ENCODE data around the gene IL34. TPM values are rescaled to one million over a fixed set of nuclear protein-coding genes. Genes with fewer than 3 reads are reported as not detected.

IL34 gene
- total and polyA plus RNA-seq, 2 experiments from 2014 or later, result 4.3 to 6.6 TPM

DNA sequence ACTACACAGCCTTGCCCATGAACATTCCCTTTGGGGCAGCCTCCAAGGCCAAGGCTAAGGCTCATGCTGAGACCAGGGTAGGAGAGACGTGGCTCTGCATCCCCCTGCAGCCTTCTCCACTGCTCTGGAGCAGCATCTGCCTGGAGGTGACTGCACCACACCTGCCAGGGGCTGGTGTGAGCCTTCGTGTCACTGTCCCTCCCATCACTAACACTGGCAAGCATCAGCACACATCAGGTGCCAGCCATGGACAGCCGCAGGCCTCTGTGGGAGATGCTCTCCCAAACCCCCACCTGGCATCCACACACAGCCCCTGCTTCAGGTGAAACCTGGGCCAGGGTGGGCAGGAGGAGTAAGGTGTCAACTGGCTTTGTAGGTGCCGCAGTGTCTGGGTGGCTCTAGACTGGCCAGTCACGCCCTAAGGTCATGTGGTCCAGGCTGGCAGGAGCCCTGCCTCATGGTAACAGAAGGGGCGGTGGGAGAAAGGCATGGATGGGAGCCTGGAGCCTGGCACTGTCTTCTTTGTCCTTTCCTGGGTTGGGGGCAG, 57.5 kb downstream of the IL34 start:
- Histone ChIP-seq H3K27me3 (ENCODE audit: insufficient read depth) (no peaks in the 10 kb centered on the region), H3K79me2 (replicated peaks; ENCODE audit: insufficient read depth) (no peaks in the 10 kb centered on the region), H3K4me1 (ENCODE audit: insufficient read depth) (peaks cover 7% of the 10 kb centered on the region; the same call in 1 of the 2 replicates), H4K20me1 (replicated peaks; ENCODE audit: insufficient read depth) (no peaks in the 10 kb centered on the region), H2AFZ (no peak overlapping the region), H3K4me2 (no peak overlapping the region), H3K27ac (ENCODE audit: low read depth) (0 out of 2 replicates have a peak overlapping the region, but pooled peaks have one; percentile 59), H3K9me2 (ENCODE audit: insufficient read depth) (no peaks in the 10 kb centered on the region), H3K4me3 (no peak overlapping the region), H3K36me3 (ENCODE audit: insufficient read depth) (no peaks in the 10 kb centered on the region), H3F3A (replicated peaks; ENCODE audit: low read depth) (no peaks in the 10 kb centered on the region)
- Mint-ChIP-seq H3K27me3 (ENCODE audit: insufficient read depth, low read depth, poor library complexity) (peaks cover 26% of the 10 kb centered on the region), H3K27ac (no peak overlapping the region), H3K4me3 (no peak overlapping the region), H3K36me3 (ENCODE audit: low read depth) (no peaks in the 10 kb centered on the region; the same call in 2 of the 3 replicates), H3K4me1 (peaks cover 46% of the 10 kb centered on the region), H3K9me3 (no peaks in the 10 kb centered on the region; the same call in 2 of the 3 replicates)
- ATAC-seq, result no peak
- no peak for TF ChIP-seq EZH2phosphoT487 (IDR thresholded peaks at IDR 0.05; ENCODE audit: unreplicated experiment)
- no peak for TF ChIP-seq JUNB (IDR thresholded peaks at IDR 0.05; ENCODE audit: unreplicated experiment)
- no peak for TF ChIP-seq ZNF331 (CRISPR knock-in tag; IDR thresholded peaks at IDR 0.05; ENCODE audit: low read depth)
- no peak for TF ChIP-seq ZNF114 (CRISPR knock-in tag; IDR thresholded peaks at IDR 0.05)
- TF ChIP-seq NANOG (IDR thresholded peaks at IDR 0.05; ENCODE audit: borderline replicate concordance), result no peak
- TF ChIP-seq ETS1 (IDR thresholded peaks at IDR 0.05), result no peak
- no peak for TF ChIP-seq STAT1 (IDR thresholded peaks at IDR 0.05; ENCODE audit: unreplicated experiment)
- TF ChIP-seq ZNF462 (CRISPR knock-in tag; IDR thresholded peaks at IDR 0.05), result no peak
- TF ChIP-seq, protein P1, sequence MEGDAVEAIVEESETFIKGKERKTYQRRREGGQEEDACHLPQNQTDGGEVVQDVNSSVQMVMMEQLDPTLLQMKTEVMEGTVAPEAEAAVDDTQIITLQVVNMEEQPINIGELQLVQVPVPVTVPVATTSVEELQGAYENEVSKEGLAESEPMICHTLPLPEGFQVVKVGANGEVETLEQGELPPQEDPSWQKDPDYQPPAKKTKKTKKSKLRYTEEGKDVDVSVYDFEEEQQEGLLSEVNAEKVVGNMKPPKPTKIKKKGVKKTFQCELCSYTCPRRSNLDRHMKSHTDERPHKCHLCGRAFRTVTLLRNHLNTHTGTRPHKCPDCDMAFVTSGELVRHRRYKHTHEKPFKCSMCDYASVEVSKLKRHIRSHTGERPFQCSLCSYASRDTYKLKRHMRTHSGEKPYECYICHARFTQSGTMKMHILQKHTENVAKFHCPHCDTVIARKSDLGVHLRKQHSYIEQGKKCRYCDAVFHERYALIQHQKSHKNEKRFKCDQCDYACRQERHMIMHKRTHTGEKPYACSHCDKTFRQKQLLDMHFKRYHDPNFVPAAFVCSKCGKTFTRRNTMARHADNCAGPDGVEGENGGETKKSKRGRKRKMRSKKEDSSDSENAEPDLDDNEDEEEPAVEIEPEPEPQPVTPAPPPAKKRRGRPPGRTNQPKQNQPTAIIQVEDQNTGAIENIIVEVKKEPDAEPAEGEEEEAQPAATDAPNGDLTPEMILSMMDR (conservative IDR thresholded peaks at IDR 0.05; ENCODE audit: low read depth in 2 of 2), result no peak
- TF ChIP-seq POLR2AphosphoS5 (IDR thresholded peaks at IDR 0.05; ENCODE audit: low read depth), result no peak
- no peak for TF ChIP-seq CREB1 (CRISPR knock-in tag; IDR thresholded peaks at IDR 0.05; ENCODE audit: low read depth)
- no peak for TF ChIP-seq REST (IDR thresholded peaks at IDR 0.05; ENCODE audit: unreplicated experiment)
- TF ChIP-seq EZH2 (IDR thresholded peaks at IDR 0.05; ENCODE audit: low read depth, unreplicated experiment), result no peak
- DNase-seq (ENCODE audit: low spot score), result no peak

Data from GM23338 (cell line).